Measurements from ENCODE around the gene RALGAPA2.

RALGAPA2 gene

DNA sequence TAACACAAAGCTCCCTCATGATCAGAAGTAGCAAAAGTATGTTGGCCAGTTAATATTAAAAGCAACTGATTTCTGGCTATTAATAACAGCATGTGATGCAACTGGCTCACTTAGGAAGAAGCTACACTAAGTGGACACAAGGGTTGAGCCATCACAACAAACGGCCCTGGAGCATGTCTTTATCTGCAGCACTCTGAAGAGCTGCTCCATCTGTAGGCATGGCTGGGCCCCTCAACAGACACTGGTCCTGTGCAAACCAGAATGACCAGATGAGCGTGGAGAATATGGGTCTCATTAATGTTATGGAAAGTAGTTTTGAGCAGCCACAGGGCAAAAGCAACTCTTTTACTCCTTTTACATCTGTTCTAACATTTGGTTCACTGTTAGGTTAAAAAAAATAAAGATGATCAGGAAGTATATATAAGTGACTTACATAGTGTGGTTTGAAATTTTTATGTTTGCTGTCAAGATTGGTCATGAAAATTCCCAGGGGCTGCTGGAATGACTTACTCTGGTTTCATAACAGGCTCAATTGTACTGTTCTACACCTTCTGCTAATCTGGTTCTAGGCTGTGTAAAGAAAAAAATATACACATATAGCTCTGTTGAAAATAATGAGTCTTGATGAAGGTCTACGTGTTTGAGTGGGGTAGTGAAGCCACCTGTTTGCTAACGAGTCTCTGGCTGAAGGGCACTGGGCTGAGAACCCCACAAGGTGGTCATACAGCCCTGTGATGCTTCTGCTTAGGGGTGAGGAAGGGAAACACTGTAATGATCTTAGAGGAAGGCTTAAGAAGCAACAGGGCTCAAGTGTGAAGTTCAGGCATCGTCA, 286.4 kb downstream of the RALGAPA2 start:
- DNase-seq = no peak

DNA sequence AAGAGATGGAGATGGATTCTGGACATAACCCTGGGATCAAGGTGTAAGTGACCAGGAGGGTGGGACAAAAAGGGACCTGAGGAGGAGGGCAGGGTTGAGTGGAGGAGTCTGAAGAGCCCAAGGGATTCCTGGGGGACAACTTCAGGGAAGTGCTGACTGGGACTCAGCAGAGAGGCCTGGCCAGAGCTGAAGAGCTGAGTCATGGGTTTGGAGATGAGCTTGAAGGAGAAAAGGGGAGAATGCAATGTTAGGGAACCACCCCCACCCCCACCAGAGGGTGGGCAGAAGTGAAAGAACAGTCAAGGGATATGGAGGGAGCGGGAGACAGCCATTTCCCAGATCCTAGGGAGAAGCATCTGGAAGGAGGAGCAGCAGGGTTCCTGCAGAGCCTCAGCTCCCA, 289.3 kb downstream of the RALGAPA2 start:
- no peak for DNase-seq

DNA sequence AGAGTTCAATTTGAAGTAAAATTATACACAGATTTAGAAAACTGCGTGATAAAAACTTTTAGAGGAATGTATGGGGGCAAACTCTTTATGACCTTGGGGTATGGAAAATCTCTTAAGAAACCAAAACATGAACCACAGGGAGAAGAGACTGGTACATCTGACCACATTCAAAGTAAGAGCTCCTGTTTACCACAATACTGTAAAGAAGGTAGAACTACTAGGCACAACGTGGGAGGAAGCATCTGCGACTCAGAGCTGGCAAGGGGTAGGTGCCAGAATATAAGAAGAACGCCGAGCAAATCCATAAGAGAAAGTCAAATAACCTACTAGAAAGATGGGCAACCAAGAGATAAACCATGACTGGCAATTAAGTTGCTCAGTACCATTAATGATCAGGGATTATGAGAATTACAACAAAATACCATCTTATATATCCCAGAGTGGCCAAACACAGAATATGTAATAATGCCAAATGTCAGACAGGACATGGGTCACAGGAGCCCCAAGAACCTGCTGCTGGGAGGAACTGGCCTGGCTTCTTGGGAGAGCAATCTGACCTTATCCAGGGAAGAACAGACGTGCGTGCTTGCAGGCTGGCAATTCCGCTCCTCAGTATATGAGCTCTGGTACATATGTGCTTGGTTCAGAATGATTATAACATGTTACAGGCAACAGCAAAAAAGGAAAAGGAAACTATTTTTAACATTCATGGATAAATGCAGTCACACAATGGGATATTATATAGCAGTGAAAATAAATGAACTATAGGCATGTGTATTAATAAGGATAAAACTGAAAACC, 294.4 kb downstream of the RALGAPA2 start:
- no peak for DNase-seq

DNA sequence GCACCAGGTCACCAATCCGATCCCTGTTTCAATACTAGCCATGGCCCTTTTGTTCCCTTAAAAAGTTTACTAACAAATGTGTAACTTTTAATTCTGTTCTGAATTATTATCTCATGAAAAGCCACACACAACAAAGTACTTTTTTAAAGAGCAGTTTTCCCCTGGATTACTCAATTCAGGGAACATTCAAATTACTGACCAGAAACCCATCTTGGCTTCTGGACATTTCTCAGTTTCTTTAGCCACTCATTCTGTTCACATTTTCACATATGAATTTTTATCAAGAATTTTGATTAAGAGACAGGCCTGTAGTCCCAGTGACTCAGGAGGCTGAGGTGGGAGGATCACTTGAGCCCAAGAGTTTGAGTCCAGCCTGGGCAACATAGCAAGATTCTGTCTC, 297.1 kb downstream of the RALGAPA2 start:
- DNase-seq = no peak

DNA sequence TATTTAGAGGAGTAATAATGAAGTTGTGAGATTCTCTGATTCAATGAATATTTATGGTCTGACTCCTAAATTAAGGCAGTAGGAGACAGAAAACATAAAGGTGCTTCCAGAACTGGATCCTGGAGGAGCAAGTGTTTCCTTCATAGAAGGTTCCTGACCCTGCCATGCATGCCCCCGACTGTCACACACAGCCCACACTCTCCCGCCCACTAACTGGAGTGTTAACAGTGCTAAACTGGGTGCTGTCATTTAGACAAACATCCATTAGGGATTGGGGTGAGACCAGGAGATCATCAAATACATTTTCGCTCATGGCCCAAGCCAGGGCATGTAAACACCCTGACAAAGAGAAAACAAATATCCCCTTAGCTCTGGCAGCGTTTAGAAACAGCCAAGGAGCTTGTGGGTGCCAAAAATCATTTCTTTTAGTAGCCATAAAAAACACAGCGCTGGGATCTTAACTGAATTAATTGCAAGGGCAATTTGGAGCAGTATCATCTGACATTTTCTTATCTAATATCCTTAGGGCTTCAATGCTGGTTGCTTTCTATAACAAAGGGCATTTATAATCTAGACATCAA, 297.7 kb downstream of the RALGAPA2 start:
- DNase-seq = no peak

DNA sequence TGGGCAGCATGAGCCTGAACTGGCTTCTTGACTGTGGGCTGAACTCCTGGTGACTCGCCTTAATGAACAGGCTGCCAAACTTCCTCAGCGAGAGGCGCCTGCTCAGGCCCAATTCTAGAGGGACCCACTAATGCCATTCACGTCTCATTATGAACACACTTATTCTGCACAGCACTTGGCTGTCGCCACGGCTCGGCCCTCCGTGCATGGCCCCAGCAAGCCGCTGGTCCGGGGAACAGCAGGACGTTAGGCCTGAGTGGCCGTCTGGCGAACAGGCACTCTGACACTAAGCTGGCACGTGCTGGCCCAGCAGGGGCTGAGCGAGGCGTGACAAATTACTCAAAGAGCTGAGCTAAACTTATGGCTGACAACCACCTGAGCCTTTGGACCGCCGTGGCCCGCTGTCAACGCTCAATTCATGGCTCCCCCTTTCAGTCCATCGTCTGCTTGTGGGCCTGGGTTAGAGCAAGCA, 298.6 kb downstream of the RALGAPA2 start:
- DNase-seq = no peak

DNA sequence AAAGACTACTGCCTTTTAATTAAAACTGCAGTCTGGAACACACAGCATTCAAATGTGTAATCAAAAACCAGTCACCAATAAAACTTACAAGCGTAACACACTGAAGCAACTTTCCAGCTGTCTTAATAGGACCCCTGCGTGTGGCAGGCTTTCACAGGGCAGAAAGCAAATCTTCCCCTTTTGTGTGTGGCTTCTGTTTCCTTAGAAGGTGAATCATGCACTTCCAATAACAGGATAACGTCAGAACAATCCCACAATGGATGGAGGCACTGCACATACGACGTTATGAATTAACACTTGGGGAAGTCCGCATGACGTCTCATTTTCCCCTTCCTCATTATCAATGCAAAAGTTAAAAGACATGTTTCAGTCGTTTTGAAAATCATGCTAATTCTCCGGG, 299.7 kb downstream of the RALGAPA2 start:
- no peak for DNase-seq

DNA sequence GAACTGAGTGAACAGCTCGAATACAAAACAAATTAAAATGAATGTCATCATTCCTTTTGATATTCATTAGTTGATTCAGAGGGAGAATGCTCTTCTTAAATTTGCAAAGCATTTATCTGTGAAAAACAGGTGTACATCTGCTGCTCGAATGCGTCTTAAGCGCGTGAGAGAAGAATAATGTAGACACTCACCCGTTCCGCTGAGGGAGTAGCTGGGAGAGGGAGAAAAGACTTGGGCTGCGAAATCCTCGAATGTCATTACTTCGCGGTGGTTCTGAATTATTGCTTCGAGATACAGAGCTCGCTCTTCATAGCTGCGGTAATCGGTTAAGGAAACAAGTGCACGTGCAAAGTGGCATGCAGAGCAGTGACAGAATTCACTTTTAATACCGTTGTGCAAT, 300.6 kb downstream of the RALGAPA2 start:
- no peak for DNase-seq

DNA sequence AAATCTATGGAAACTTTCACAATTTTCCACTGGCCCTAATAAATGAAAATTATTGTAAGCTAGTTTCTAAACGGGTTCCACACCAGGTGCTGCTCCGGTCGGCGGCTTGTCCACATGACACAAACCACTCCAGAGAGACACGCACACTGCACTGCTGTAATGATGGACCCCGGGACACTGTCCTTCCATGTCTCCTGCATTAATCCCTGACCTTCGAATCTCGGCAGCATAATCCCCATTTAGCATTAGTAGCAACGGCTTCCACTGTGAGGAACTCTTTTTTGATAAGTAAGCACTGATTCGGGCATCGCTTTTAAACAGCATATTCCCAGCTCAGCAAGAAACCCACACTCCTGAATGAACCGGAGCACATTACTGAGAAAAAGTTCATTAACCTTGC, 301.0 kb downstream of the RALGAPA2 start:
- no peak for DNase-seq

DNA sequence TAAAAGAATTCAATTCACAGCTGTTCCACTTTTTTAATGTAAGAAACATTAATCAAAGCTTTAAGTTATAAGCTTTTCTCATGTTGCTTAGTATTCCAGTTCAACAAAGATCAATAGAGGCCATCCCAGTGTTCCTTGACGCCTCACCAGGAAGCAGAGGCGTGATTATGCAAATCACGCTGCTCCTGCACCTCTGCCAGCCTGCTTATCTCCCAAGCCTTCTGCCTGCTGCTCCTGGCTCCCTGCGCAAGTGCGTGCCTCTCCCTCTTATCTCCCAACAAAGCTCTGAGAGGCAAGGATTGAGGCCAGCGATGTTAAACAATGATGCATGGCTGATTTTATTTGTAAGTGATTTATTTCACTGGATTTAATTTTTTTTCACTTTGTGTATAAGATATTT, 301.8 kb downstream of the RALGAPA2 start:
- DNase-seq = peak; percentile 77

DNA sequence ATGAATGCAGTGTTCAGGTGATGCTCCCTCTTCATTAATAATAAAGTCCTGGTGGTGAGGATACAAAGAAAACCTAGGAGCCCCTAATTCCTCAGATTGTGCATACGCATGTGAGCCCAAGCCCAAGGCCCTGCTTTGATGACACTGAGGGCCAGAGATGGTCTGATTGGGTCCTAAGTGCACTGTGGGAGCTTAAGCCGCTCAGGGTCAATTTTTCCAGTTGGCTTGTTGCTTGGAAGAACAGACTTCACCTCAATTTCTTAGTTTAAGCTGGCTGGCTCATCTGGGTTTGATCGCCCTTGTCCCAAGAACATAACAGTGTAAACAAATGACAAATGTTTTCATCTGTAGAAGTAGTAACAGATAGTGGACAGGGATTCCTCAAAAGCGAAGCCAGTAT, 303.1 kb downstream of the RALGAPA2 start:
- DNase-seq = no peak

DNA sequence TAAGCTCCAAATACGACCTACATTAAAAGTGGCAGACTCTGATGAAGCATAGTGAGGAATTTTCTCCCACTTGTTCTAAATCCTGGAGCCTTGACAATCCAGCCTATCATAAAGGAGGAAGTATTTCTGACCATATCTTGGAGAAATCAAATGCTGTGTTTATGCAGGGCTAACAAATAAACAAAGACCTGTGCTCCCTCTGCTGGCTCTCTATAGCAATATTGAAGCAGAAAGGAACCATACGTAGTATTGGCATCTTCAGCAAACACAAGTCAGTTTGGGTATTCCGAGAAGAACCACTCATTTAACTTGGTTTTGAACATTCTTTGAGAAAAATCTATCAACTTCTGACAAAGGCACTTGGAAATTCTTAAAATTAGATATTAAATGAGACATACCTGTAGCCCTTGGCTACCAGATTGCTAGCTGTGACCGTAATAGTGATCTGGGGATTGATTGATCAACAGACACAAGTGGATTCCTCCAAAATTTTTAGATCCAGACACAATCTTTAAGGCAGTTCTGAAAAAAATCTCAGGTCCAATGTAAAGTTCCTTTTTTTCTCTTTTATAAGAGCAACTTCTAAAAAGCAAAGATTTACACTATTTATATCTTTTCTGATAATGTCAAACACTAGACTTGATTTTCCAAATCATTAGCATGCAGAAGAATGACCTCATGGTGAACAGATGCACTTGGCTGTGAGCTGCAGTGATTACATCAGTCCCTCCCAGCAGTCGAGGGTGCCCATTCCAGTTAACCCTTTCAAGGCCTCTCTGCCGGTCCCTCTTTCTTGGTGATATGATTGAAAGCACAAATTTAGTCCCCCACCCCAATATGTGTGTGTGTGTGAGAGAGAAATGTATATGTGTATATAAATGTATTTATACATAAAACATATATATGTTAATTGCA, 304.3 kb downstream of the RALGAPA2 start:
- no peak for DNase-seq

DNA sequence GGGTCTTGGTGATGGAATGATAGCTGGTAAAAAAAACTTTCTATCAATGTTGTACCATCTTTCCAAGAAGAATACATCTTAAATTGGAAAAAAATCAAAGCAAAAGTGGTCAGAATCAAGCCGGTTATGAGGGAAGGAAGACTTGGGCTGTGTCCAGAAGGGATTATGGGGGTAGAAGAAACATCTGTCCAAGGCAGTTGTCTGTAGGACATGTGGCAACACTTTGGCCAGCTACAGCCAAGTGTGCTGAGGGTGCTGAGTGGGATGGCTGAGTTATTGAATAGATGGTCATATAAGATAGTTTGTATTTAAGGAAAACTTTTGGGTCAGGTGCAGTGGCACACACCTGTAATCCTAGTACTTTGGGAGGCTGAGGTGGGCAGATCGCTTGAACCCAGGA, 306.1 kb downstream of the RALGAPA2 start:
- DNase-seq = no peak

DNA sequence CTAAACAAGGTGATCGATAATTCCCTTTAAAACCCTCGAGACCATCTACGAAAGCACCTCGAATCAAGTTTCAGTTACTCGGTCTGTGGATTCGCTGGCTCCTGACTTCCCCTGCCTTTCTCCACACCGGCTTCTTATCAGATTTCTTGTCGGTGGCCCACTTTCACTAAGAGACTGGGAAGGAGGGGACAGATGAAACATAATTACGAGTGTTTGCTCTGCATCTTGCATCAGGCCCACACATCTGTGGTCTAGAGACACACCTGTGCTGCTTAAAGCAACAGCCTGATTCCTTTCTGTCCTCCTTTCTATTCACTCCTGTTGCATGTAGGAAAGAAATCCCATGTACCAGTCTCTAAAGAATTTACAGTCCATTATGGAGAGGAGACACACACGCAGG, 306.8 kb downstream of the RALGAPA2 start:
- DNase-seq = no peak

DNA sequence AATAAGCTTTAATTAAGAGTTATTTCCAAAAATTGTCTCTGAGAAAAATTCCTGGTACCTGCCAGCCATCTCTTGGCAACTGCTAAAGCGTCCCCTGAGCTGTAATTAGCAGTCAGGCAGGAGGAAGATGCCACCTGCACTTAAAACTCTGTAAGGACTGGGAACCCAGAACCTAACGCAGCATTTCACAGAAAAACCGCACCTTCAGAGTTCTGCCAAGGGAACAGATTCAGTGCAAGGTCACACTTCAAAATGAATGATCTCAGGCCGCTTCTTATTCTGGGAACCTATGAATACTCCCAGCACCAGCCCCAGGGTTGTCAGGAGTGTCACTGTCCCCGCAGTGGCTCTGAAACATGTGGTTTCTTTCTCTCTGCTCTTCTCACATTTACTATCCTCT, 307.8 kb downstream of the RALGAPA2 start:
- no peak for DNase-seq

DNA sequence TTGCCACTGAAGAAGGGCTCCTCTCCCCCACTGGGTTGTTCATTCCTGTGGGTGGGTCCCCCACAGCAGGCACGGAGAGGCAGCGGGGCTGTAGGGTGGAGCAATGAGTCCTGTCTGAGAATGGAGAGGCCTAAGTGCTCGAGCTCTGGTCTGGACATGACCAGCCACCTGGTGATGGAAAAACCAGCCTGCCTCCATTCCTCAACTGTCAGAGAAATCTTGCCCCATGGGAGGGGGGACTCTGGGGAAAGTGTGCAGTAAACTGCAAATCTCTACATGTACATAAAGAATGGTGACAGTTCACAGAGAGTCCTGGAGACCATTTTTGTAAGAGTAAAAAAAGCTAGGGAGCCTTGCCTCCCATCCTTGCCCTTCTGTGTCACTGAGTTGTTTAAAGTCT, 310.5 kb downstream of the RALGAPA2 start:
- no peak for DNase-seq

DNA sequence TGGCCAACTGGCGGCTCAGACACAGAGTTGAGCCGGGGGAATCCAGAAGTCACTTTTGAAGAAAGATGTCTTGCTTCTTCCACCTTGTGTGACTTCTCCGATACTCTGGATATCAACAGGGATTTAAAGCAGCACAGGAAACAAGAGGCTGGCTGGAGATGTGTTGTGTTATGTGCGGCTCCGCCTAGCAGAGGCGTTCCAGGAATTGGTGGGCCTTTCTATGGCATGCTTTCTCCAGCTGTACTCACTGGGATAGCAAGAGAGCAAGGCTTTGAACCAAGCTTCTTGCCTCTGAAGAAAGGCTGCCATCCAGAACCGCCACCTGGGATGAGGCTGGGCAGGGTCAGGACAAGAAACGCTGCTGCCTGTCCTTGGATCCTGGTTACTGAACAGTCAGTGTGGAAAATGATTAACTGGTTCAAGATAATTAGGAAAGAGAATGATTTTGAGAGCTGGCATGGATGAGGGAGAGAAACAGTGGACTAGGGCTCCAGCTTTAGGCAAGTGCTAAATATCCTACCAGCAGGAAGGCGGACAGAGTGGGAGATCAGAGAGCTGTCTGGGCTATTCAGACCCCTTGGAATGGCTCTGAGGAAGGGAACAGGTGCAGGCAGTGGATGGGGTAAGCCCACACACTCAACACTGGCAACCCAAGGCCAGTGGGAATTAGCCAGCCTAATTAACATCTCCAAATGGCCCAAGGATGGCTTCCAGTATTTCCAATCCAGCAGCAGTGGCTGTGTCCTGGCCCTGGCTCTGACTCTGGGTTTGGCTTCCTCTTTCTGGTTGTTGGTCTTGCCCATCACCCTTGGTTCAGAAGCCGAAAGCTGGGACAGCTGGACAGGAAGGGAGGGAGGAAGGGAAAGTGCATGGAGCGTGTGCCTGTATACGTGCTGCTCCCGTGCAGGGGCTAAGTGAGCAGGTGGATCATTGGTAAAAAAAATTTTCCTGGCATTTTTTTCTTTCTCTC, 312.6 kb downstream of the RALGAPA2 start:
- DNase-seq = no peak

DNA sequence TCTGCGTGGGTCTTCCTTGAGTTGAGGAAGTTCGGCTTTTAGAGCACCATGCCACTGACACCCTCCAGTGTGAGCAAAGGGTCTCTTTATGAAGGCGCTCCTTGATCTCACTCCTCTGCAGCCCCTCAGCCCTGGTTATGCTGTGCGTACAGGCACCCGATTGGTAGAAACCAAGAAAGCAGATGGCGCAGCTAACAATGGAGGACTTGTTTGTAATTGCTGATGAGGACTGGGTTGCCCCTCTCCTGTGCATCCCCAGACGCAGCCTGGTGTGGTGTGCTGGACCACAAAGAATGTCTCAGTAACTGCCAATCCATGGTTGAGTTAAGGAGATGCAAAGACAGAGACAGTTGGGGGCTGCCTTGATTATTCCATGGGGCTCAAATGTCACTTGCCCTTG, 314.3 kb downstream of the RALGAPA2 start:
- no peak for DNase-seq

DNA sequence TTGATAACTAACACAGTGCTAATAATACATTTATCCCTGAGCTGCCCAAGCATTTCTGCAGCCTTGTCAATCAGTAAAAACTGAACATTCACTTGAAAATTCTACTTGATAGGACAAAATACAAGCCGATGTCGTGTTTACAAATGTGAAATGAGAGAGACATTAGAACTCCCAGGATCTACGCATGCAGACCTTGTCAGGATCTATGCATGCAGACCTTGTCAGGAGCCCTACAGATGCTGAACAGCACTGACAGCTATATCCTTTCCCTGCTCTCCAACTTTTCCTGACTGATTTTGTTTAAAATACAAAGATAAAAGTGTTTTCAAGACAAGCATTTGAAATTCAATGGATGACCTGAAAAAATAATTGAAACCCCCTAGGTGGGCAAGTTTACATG, 315.6 kb downstream of the RALGAPA2 start:
- no peak for DNase-seq

DNA sequence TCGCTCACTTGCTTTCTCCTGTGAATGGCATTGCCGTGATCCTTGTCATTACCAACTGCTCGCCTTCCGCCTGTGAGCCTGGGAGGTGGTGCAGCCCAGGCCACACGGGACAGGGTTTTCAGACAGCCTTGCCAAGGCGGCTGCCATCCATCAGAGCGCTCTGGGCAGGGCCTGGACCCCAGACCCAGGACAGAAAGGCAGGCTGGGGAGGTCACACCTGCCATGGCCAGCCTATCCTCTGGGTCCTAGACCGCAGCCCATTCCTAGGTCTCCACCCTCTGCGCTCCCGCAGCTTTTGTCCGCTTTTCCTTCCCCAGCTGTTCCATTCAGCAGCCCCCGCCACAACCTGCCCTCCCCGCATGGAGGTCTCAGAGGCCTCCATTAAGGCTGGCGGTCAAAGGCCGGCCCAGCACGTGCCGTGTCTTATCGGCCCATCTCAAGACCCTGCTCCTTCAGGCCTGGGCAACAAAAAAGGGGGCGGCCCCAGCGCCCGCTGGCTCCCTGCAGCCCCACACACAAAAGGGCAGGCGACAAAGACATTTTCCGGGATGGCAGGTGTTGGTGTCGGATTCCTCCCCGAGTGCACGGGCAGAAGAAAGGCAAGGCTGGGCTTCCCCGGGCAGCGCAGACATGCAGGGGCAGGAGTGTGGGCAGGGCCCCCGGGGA, 316.4 kb downstream of the RALGAPA2 start:
- DNase-seq = no peak

DNA sequence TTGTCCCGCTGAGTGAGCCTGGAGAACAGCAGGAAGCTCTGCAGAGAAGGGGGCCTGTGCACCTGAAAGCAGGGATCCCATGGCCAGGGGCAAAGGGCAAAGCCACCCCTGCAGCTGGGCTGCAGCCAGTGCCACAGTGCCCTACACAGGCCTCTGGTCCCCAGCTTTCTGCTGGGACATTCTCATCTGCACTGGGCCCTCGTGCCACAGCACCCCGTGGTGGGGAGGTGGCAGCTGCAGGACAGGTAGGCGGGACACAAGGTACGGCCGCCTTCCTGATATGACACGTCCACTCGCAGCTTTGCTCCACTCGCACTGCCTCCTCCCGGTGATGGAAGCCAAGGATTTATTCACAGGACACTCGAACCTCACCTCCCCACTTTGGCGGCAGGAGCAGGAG, 317.4 kb downstream of the RALGAPA2 start:
- no peak for DNase-seq

Measured in hematopoietic multipotent progenitor cell treated with erythropoietin and hydrocortisone succinate and interleukin-3 and kit ligand, for 8 days (in vitro differentiated cells).